K562 (cell line): Measurements from ENCODE around the gene PPP1R16B. TPM values are rescaled to one million over a fixed set of nuclear protein-coding genes. Genes with fewer than 3 reads are reported as not detected.

Experiments
- ATAC-seq: fragments of 200-7000 bp; cut with Tn5 transposase; 3 replicates; pipeline ENCODE4 v1.9.1; 2020; ENCODE audit warnings: moderate library complexity
- BruUV-seq: library from RNA; stranded (reverse); fragments of 400-500 nt; replicated peaks from 2 replicates; lab custom pipeline; 2021; lab: Mats Ljungman, UMichigan
- CTCF ChIA-PET: fragments of 300-600 bp; formaldehyde crosslinking; extraction: SDS; loops from one replicate; lab custom pipeline; 2021; ENCODE audit warnings: low intra/inter-chr PET ratio; lab: Yijun Ruan, JAX
- POLR2A ChIA-PET: fragments of 300-600, 350-650 bp; sonication (Branson Sonifier 250); formaldehyde crosslinking; extraction: SDS; loops from one replicate; lab custom pipeline; 2021; ENCODE audit warnings: antibody characterized with exemption, inconsistent platforms; lab: Yijun Ruan, JAX
- DNase-seq, 4 experiments: peaks; one replicate each; pipeline versions ENCODE4 v3.0.0 to v3.0.0-alpha.2; 2011 to 2018; ENCODE audit warnings: low spot score in 3 of 4, mixed read lengths in 3 of 4; ENCODE audit errors: extremely low read depth in 1 of 4
- FAIRE-seq: peaks from 2 replicates; lab custom pipeline; 2011; peaks lifted over from hg19 to GRCh38; lab: Jason Lieb, UNC
- H2AFZ ChIP-seq: 2 replicates; pipeline ENCODE4 v1.6.0; 2011; ENCODE audit warnings: low read depth, low read length, control low read depth, inconsistent platforms
- H3K27ac ChIP-seq: fragments of 200-600 bp; 3 replicates; pipeline ENCODE4 v1.8.0; 2011; ENCODE audit warnings: low read depth, mild to moderate bottlenecking, control low read depth, inconsistent platforms, low read length, moderate library complexity, mixed read lengths; ENCODE audit errors: extremely low read depth
- H3K27me3 ChIP-seq, 2 experiments: fragments of 300-600 bp in 1 of 2; 2 replicates in 1 of 2; 3 replicates in 1 of 2; pipeline versions ENCODE4 v1.6.0 to v1.8.0; 2011; ENCODE audit warnings: inconsistent platforms in 2 of 2, low read length in 2 of 2, mild to moderate bottlenecking in 1 of 2, mixed read lengths in 1 of 2, moderate library complexity in 1 of 2; ENCODE audit not compliant: control insufficient read depth in 2 of 2, insufficient read depth in 2 of 2
- H3K36me3 ChIP-seq: fragments of 300-600 bp; 3 replicates; pipeline ENCODE4 v1.8.0; 2011; ENCODE audit warnings: mild to moderate bottlenecking, low read length, inconsistent platforms; ENCODE audit not compliant: control insufficient read depth, insufficient read depth
- H3K4me1 ChIP-seq, 2 experiments: fragments of 200-600 bp in 1 of 2; replicated peaks in 1 of 2; 2 replicates in 1 of 2; 3 replicates in 1 of 2; pipeline versions ENCODE4 v1.5.1 to v1.8.0; 2011; ENCODE audit warnings: inconsistent platforms in 2 of 2, low read length in 2 of 2, mild to moderate bottlenecking in 1 of 2, mixed read lengths in 1 of 2, moderate library complexity in 1 of 2; ENCODE audit not compliant: control insufficient read depth in 2 of 2, insufficient read depth in 2 of 2
- H3K4me2 ChIP-seq: 2 replicates; pipeline ENCODE4 v1.6.1; 2011; ENCODE audit warnings: low read length, control low read depth, inconsistent platforms, mixed read lengths; ENCODE audit not compliant: insufficient read depth
- H3K4me3 ChIP-seq: fragments of 200-600 bp; sonication (generic), shearing (Covaris generic); 2 replicates; pipeline ENCODE4 v1.5.1; 2016; ENCODE audit warnings: control low read depth, inconsistent platforms
- H3K79me2 ChIP-seq: fragments of 200-600 bp; 3 replicates; pipeline ENCODE4 v1.8.0; 2011; ENCODE audit warnings: low read length, inconsistent platforms; ENCODE audit not compliant: control insufficient read depth, insufficient read depth
- H3K9ac ChIP-seq, 2 experiments: 2 replicates each; pipeline versions ENCODE4 v1.6.0 to v1.6.1; 2011; ENCODE audit warnings: low read depth in 2 of 2, low read length in 2 of 2, control low read depth in 1 of 2, inconsistent platforms in 1 of 2, mild to moderate bottlenecking in 1 of 2, mixed read lengths in 1 of 2; ENCODE audit not compliant: insufficient read depth in 1 of 2
- H3K9me1 ChIP-seq: one replicate; pipeline ENCODE4 v1.6.0; 2011; ENCODE audit warnings: inconsistent platforms, mild to moderate bottlenecking, low read length, moderate library complexity; ENCODE audit not compliant: control insufficient read depth, insufficient read depth
- H3K9me3 ChIP-seq: replicated peaks from 2 replicates; pipeline ENCODE4 v1.5.1; 2011; ENCODE audit warnings: low read depth, low read length, inconsistent platforms; ENCODE audit not compliant: control insufficient read depth, insufficient read depth
- H4K20me1 ChIP-seq: replicated peaks from 2 replicates; pipeline ENCODE4 v1.6.1; 2011; ENCODE audit warnings: low read length, inconsistent platforms, mixed read lengths; ENCODE audit not compliant: control insufficient read depth, insufficient read depth
- ADNP ChIP-seq: fragments of 200-800 bp; sonication (Bioruptor generic); IDR thresholded peaks from 2 replicates; pipeline ENCODE4 v1.6.1; 2016; ENCODE audit warnings: missing genetic modification characterization, missing compliant biosample characterization
- BCOR ChIP-seq: fragments of 450-650 bp; IDR thresholded peaks from 2 replicates; pipeline ENCODE4 v1.6.1; 2016
- BRF2 ChIP-seq: IDR thresholded peaks from 3 replicates; pipeline ENCODE4 v1.6.1; 2011; ENCODE audit warnings: borderline replicate concordance, mild to moderate bottlenecking; ENCODE audit not compliant: insufficient read length, insufficient read depth
- CBX3 ChIP-seq, 2 experiments: IDR thresholded peaks; 1 replicate in 1 of 2; 2 replicates in 1 of 2; pipeline ENCODE4 v1.6.1; 2012; ENCODE audit warnings: inconsistent platforms in 2 of 2, low read length in 2 of 2, borderline replicate concordance in 1 of 2, control low read depth in 1 of 2
- CTBP1 ChIP-seq: fragments of 450-650 bp; IDR thresholded peaks from 2 replicates; pipeline ENCODE4 v1.6.1; 2016; ENCODE audit warnings: borderline replicate concordance
- HDAC2 ChIP-seq: fragments of 450-650 bp; IDR thresholded peaks from 2 replicates; pipeline ENCODE4 v1.6.1; 2016; ENCODE audit warnings: mild to moderate bottlenecking
- HDAC8 ChIP-seq: fragments of 450-650 bp; IDR thresholded peaks from 2 replicates; pipeline ENCODE4 v1.6.1; 2016; ENCODE audit warnings: mild to moderate bottlenecking, missing genetic modification characterization, moderate library complexity, missing compliant biosample characterization
- HDGF ChIP-seq: fragments of 450-650 bp; IDR thresholded peaks from 2 replicates; pipeline ENCODE4 v1.6.1; 2016
- KAT8 ChIP-seq: fragments of 450-650 bp; IDR thresholded peaks from 2 replicates; pipeline ENCODE4 v1.6.1; 2016; ENCODE audit warnings: low read depth, mild to moderate bottlenecking
- KDM1A ChIP-seq, 2 experiments: fragments of 450-650 bp; IDR thresholded peaks; 2 replicates each; pipeline ENCODE4 v1.6.1; 2016; ENCODE audit warnings: mild to moderate bottlenecking in 2 of 2
- KDM4B ChIP-seq, 2 experiments: fragments of 450-650 bp in 1 of 2; sonication (generic) in 1 of 2; IDR thresholded peaks; 2 replicates each; pipeline ENCODE4 v1.6.1; 2016 to 2017; ENCODE audit warnings: borderline replicate concordance in 2 of 2, antibody characterized with exemption in 1 of 2, low read depth in 1 of 2, mild to moderate bottlenecking in 1 of 2
- NFIX ChIP-seq: fragments of 250-450 bp; sonication (Bioruptor Pico); IDR thresholded peaks from 2 replicates; pipeline ENCODE4 v1.4.0; 2020; ENCODE audit warnings: low read depth, mild to moderate bottlenecking, moderate library complexity
- PKNOX1 ChIP-seq: fragments of 450-650 bp; IDR thresholded peaks from 2 replicates; pipeline ENCODE4 v1.6.1; 2016
- RBM25 ChIP-seq: fragments of 200-400 bp; formaldehyde crosslinking; IDR thresholded peaks from 2 replicates; pipeline ENCODE4 v1.6.1; 2018; ENCODE audit warnings: low read length, low read depth, moderate library complexity; ENCODE audit not compliant: severe bottlenecking
- SLC30A9 ChIP-seq: fragments of 250-450 bp; sonication (Bioruptor Pico); IDR thresholded peaks from 2 replicates; pipeline ENCODE4 v1.8.0; 2022; ENCODE audit warnings: mild to moderate bottlenecking, moderate library complexity
- SMAD2 ChIP-seq: fragments of 150-350 bp; IDR thresholded peaks from 2 replicates; pipeline ENCODE4 v1.6.1; 2014; ENCODE audit warnings: low read depth, mild to moderate bottlenecking, low read length
- STAT5B ChIP-seq: fragments of 250-450 bp; sonication (Bioruptor Pico); IDR thresholded peaks from 2 replicates; pipeline ENCODE4 v1.8.0; 2021; ENCODE audit warnings: mild to moderate bottlenecking, inconsistent platforms
- THAP7 ChIP-seq: fragments of 250-450 bp; sonication (Bioruptor Pico); IDR thresholded peaks from 2 replicates; pipeline ENCODE4 v1.5.0; 2021
- in situ Hi-C: fragments of 300-500 bp; cut with MboI; formaldehyde crosslinking; loops from 4 replicates; pipeline ENCODE4 v1.15.0; 2018; ENCODE audit warnings: inconsistent platforms, mixed read lengths
- intact Hi-C: fragments of 100-400 bp; cut with micrococcal nuclease; formaldehyde crosslinking; loops from 2 replicates; pipeline ENCODE4 v1.14.2; 2022
- polyA plus RNA-seq, 8 experiments: library from polyadenylated mRNA; depleted of rRNA in 4 of 8; stranded (reverse) in 5 of 8; unstranded in 3 of 8; fragments of >200 nt; fragmentation: Nextera tagmentation in 2 of 8; fragmentation: Illumina TruSeq in 1 of 8; extraction: Ambion mirVana in 2 of 8; extraction: Trizol in 1 of 8; gene quantifications; 2 replicates each; pipeline versions ENCODE4 v1.2.1 to v1.2.3, GENCODE V29; 2011 to 2014; ENCODE audit warnings: inconsistent platforms in 1 of 8, missing spikeins in 1 of 8
- total RNA-seq, 7 experiments: library from RNA; depleted of rRNA in 6 of 7; stranded (reverse); fragments of >200 nt in 6 of 7; fragmentation: Illumina TruSeq in 2 of 7; extraction: Trizol in 2 of 7; gene quantifications; 2 replicates each; pipeline versions ENCODE4 v1.2.1 to v1.2.3, GENCODE V29; 2011 to 2021; ENCODE audit warnings: low replicate concordance in 1 of 7
- TF ChIP-seq, protein P1 (sequence below): sonication (generic); formaldehyde crosslinking; IDR thresholded peaks from 2 replicates; pipeline ENCODE4 v1.8.0; 2022; ENCODE audit warnings: mild to moderate bottlenecking, low read depth, missing genetic modification reagents

The PPP1R16B gene
- total and polyA plus RNA-seq, 9 of the 15 experiments (the other 6 are each of a cell fraction or from before 2014, with no cell fraction given) = 1.5 to 11.5 (median 6.8) TPM

DNA sequence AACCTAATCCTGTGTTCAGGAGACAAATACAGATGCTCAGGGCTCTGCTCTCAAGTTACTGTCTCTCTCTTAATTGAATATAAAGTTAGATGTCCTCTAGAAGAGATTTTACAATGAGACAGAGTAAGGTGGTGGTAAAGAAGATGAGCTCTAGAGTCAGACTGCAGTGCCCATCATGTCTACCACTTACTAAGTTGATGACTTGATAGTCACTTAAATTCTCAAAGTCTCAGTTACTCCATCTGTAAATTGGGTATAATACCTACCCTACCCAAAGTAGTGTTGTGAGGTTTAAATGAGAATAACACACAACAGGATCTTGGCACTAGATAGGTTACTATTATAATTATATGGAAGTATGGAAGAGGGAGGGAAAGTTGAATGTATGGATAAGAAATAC lies 158.2 kb downstream of the PPP1R16B start:
- Histone ChIP-seq H4K20me1 (no peaks in the 10 kb centered on the region), H3K27ac (no peak overlapping the region), H3K4me2 (peak overlapping the region; percentile 97; the same call in 1 of the 2 replicates), H3K4me1 (peaks cover 14% of the 10 kb centered on the region in 2 experiments; a peak in 4 of 5 replicates), H3K36me3 (peaks cover 31% of the 10 kb centered on the region; the same call in 2 of the 3 replicates), H3K4me3 (no peak overlapping the region), H2AFZ (no peak overlapping the region), H3K9me3 (no peaks in the 10 kb centered on the region), H3K79me2 (peaks cover 77% of the 10 kb centered on the region), H3K9ac (peak overlapping the region in 1 of 2 experiments; percentile 90; a peak in 1 of 4 replicates), H3K27me3 (no peaks in the 10 kb centered on the region), H3K9me1 (no peaks in the 10 kb centered on the region)
- intact Hi-C loops (loop anchor here (5.0 kb wide), 2 partner anchors 34 to 216 kb away; partner anchors contain the start of gene ACTR5), in situ Hi-C loops (no loop called here)
- ChIA-PET POLR2A (interaction anchor here (1.1 to 3.3 kb wide), 2 partner anchors 8 to 36 kb away, joined by 6 to 46 read pairs; partner anchors contain the start of gene FAM83D), CTCF (interaction anchor here (2.0 kb wide), 1 partner anchor 38 kb away, joined by 10 read pairs; the partner anchor contains the start of gene FAM83D)
- no peak for ATAC-seq
- no peak for DNase-seq
- FAIRE-seq = no peak
- no TSS peak for BruUV-seq
- TF ChIP-seq KDM1A (IDR thresholded peaks at IDR 0.05) = peak; percentile 45 to 70; a peak in 3 of 4 replicates
- no peak for TF ChIP-seq BRF2
- no peak for TF ChIP-seq NFIX (CRISPR knock-in tag)
- no peak for TF ChIP-seq KDM4B (IDR thresholded peaks at IDR 0.05; ENCODE audit: borderline replicate concordance in 2 of 2, low read depth in 1 of 2)
- TF ChIP-seq HDGF = peak; percentile 25; the same call in 1 of the 2 replicates
- TF ChIP-seq, protein P1, sequence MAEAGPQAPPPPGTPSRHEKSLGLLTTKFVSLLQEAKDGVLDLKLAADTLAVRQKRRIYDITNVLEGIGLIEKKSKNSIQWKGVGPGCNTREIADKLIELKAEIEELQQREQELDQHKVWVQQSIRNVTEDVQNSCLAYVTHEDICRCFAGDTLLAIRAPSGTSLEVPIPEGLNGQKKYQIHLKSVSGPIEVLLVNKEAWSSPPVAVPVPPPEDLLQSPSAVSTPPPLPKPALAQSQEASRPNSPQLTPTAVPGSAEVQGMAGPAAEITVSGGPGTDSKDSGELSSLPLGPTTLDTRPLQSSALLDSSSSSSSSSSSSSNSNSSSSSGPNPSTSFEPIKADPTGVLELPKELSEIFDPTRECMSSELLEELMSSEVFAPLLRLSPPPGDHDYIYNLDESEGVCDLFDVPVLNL (CRISPR knock-in tag) = no peak
- TF ChIP-seq RBM25 = peak; percentile 93
- TF ChIP-seq BCOR = peak; percentile 87
- no peak for TF ChIP-seq SLC30A9 (CRISPR knock-in tag)
- no peak for TF ChIP-seq HDAC8 (tag)
- TF ChIP-seq HDAC2 = peak; percentile 42; the same call in 1 of the 2 replicates
- no peak for TF ChIP-seq CTBP1
- peak in 1 of 2 experiments; percentile 45; a peak in 1 of 3 replicates for TF ChIP-seq CBX3 (IDR thresholded peaks at IDR 0.05; ENCODE audit: borderline replicate concordance in 1 of 2, low read length in 2 of 2)
- TF ChIP-seq KAT8 = no peak
- peak; percentile 73 for TF ChIP-seq ADNP (tag)
- no peak for TF ChIP-seq SMAD2
- no peak for TF ChIP-seq STAT5B
- TF ChIP-seq PKNOX1 = no peak
- TF ChIP-seq THAP7 = no peak
